HepG2 (cell line): ENCODE measurements around the gene BLOC1S4. TPM values are rescaled to one million over a fixed set of nuclear protein-coding genes. Genes with fewer than 3 reads are reported as not detected.

Experiments
- ATF7-NPFF ChIP-seq: sonication (generic); formaldehyde crosslinking; IDR thresholded peaks from 2 replicates; pipeline ENCODE4 v1.8.1; 2023; ENCODE audit warnings: mild to moderate bottlenecking, low read depth, missing genetic modification reagents, moderate library complexity
- CEBPG ChIP-seq: IDR thresholded peaks from 2 replicates; pipeline ENCODE4 v1.6.1; 2016
- FOXK1 ChIP-seq: sonication (generic); formaldehyde crosslinking; IDR thresholded peaks from 2 replicates; pipeline ENCODE4 v1.4.0; 2020; ENCODE audit warnings: low read depth, missing genetic modification reagents, borderline replicate concordance
- HDAC1 ChIP-seq: sonication (generic); formaldehyde crosslinking; IDR thresholded peaks from 2 replicates; pipeline ENCODE4 v1.5.1; 2020; ENCODE audit warnings: mild to moderate bottlenecking, missing genetic modification reagents
- MATR3 ChIP-seq: sonication (generic); formaldehyde crosslinking; IDR thresholded peaks from 2 replicates; pipeline ENCODE4 v1.4.0; 2020; ENCODE audit warnings: missing genetic modification reagents
- MED8 ChIP-seq: sonication (generic); formaldehyde crosslinking; IDR thresholded peaks from 2 replicates; pipeline ENCODE4 v1.8.1; 2023; ENCODE audit warnings: mild to moderate bottlenecking, missing genetic modification reagents; ENCODE audit not compliant: insufficient replicate concordance
- NFE2 ChIP-seq: sonication (generic); formaldehyde crosslinking; IDR thresholded peaks from 2 replicates; pipeline ENCODE4 v1.4.0; 2020; ENCODE audit warnings: missing genetic modification reagents
- RFX3 ChIP-seq: IDR thresholded peaks from 2 replicates; pipeline ENCODE4 v1.6.1; 2016; ENCODE audit warnings: missing biosample characterization, missing genetic modification reagents
- ZFP82 ChIP-seq: sonication (generic); formaldehyde crosslinking; IDR thresholded peaks from 2 replicates; pipeline ENCODE4 v1.5.1; 2020; ENCODE audit warnings: mild to moderate bottlenecking, missing genetic modification reagents, borderline replicate concordance
- polyA plus RNA-seq, 8 experiments: library from polyadenylated mRNA; depleted of rRNA in 3 of 8; stranded (reverse) in 7 of 8; unstranded in 1 of 8; fragments of >200 nt; fragmentation: Illumina TruSeq in 4 of 8; extraction: Trizol in 4 of 8; gene quantifications; 2 replicates each; pipeline versions ENCODE4 v1.2.1 to v1.2.3, GENCODE V29; 2011 to 2016; ENCODE audit warnings: low read depth in 4 of 8, missing spikeins in 1 of 8, mixed read lengths in 1 of 8; ENCODE audit not compliant: insufficient read depth in 1 of 8
- total RNA-seq, 5 experiments: library from RNA; depleted of rRNA; stranded (reverse); fragments of >200 nt; fragmentation: Illumina TruSeq; extraction: Trizol; gene quantifications; 2 replicates each; pipeline ENCODE4 v1.2.3, GENCODE V29; 2016; ENCODE audit warnings: low read depth in 1 of 5
- TF ChIP-seq, protein P1 (sequence below): IDR thresholded peaks from 2 replicates; pipeline ENCODE4 v1.6.1; 2012; ENCODE audit warnings: low read length, improper control_type of control experiment
- TF ChIP-seq, protein P2 (sequence below): IDR thresholded peaks from 2 replicates; pipeline ENCODE4 v1.6.1; 2016; ENCODE audit warnings: low read depth
- TF ChIP-seq, protein P3 (sequence below): sonication (generic); formaldehyde crosslinking; IDR thresholded peaks from 2 replicates; pipeline ENCODE4 v1.5.0; 2020; ENCODE audit warnings: mild to moderate bottlenecking, missing genetic modification reagents, borderline replicate concordance
- TF ChIP-seq, protein P4 (sequence below): conservative IDR thresholded peaks from 2 replicates; pipeline ENCODE4 v1.6.1; 2018; ENCODE audit warnings: missing genetic modification reagents

BLOC1S4 gene
- total and polyA plus RNA-seq, 2 of the 13 experiments (the other 11 are each of a cell fraction or from before 2014, with no cell fraction given): 15.5 to 20.9 TPM

DNA sequence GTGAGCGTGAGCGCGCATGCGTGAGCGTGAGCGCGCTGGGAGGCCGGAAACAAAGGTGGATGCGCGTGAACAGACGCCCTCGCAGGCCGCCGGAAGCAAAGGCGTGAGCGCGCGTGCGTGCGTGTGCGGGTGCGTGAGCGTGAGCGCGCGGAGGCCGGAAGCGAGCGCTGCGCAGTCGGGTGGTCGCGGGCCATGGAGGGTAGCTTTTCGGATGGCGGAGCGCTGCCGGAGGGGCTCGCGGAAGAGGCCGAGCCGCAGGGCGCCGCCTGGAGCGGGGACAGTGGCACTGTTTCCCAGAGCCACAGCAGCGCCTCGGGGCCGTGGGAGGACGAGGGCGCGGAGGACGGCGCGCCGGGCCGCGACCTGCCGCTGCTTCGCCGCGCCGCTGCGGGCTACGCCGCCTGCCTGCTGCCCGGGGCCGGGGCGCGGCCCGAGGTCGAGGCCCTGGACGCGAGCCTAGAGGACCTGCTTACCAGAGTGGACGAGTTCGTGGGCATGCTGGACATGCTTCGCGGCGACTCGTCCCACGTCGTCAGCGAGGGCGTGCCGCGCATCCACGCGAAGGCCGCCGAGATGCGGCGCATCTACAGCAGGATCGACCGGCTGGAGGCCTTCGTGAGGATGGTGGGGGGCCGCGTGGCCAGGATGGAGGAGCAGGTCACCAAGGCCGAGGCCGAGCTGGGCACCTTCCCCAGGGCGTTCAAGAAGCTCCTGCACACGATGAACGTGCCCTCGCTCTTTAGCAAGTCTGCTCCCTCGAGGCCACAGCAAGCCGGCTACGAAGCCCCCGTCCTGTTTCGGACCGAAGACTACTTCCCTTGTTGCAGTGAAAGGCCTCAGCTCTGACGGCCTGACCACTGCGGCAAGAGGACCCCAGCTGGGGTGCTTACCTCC is at the start of gene BLOC1S4 (continued):
- TF ChIP-seq, protein P1, sequence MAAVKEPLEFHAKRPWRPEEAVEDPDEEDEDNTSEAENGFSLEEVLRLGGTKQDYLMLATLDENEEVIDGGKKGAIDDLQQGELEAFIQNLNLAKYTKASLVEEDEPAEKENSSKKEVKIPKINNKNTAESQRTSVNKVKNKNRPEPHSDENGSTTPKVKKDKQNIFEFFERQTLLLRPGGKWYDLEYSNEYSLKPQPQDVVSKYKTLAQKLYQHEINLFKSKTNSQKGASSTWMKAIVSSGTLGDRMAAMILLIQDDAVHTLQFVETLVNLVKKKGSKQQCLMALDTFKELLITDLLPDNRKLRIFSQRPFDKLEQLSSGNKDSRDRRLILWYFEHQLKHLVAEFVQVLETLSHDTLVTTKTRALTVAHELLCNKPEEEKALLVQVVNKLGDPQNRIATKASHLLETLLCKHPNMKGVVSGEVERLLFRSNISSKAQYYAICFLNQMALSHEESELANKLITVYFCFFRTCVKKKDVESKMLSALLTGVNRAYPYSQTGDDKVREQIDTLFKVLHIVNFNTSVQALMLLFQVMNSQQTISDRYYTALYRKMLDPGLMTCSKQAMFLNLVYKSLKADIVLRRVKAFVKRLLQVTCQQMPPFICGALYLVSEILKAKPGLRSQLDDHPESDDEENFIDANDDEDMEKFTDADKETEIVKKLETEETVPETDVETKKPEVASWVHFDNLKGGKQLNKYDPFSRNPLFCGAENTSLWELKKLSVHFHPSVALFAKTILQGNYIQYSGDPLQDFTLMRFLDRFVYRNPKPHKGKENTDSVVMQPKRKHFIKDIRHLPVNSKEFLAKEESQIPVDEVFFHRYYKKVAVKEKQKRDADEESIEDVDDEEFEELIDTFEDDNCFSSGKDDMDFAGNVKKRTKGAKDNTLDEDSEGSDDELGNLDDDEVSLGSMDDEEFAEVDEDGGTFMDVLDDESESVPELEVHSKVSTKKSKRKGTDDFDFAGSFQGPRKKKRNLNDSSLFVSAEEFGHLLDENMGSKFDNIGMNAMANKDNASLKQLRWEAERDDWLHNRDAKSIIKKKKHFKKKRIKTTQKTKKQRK: no peak
- no peak for TF ChIP-seq MED8 (CRISPR knock-in tag)
- no peak for TF ChIP-seq NFE2 (CRISPR knock-in tag)
- TF ChIP-seq ATF7-NPFF: peak; percentile 68; the same call in 1 of the 2 replicates
- TF ChIP-seq ZFP82 (CRISPR knock-in tag): peak; percentile 90; the same call in 1 of the 2 replicates
- TF ChIP-seq HDAC1 (CRISPR knock-in tag): peak; percentile 91
- TF ChIP-seq, protein P2, sequence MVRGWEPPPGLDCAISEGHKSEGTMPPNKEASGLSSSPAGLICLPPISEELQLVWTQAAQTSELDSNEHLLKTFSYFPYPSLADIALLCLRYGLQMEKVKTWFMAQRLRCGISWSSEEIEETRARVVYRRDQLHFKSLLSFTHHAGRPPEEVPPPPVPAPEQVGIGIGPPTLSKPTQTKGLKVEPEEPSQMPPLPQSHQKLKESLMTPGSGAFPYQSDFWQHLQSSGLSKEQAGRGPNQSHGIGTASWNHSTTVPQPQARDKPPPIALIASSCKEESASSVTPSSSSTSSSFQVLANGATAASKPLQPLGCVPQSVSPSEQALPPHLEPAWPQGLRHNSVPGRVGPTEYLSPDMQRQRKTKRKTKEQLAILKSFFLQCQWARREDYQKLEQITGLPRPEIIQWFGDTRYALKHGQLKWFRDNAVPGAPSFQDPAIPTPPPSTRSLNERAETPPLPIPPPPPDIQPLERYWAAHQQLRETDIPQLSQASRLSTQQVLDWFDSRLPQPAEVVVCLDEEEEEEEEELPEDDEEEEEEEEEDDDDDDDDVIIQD (CRISPR knock-in tag): no peak
- TF ChIP-seq, protein P3, sequence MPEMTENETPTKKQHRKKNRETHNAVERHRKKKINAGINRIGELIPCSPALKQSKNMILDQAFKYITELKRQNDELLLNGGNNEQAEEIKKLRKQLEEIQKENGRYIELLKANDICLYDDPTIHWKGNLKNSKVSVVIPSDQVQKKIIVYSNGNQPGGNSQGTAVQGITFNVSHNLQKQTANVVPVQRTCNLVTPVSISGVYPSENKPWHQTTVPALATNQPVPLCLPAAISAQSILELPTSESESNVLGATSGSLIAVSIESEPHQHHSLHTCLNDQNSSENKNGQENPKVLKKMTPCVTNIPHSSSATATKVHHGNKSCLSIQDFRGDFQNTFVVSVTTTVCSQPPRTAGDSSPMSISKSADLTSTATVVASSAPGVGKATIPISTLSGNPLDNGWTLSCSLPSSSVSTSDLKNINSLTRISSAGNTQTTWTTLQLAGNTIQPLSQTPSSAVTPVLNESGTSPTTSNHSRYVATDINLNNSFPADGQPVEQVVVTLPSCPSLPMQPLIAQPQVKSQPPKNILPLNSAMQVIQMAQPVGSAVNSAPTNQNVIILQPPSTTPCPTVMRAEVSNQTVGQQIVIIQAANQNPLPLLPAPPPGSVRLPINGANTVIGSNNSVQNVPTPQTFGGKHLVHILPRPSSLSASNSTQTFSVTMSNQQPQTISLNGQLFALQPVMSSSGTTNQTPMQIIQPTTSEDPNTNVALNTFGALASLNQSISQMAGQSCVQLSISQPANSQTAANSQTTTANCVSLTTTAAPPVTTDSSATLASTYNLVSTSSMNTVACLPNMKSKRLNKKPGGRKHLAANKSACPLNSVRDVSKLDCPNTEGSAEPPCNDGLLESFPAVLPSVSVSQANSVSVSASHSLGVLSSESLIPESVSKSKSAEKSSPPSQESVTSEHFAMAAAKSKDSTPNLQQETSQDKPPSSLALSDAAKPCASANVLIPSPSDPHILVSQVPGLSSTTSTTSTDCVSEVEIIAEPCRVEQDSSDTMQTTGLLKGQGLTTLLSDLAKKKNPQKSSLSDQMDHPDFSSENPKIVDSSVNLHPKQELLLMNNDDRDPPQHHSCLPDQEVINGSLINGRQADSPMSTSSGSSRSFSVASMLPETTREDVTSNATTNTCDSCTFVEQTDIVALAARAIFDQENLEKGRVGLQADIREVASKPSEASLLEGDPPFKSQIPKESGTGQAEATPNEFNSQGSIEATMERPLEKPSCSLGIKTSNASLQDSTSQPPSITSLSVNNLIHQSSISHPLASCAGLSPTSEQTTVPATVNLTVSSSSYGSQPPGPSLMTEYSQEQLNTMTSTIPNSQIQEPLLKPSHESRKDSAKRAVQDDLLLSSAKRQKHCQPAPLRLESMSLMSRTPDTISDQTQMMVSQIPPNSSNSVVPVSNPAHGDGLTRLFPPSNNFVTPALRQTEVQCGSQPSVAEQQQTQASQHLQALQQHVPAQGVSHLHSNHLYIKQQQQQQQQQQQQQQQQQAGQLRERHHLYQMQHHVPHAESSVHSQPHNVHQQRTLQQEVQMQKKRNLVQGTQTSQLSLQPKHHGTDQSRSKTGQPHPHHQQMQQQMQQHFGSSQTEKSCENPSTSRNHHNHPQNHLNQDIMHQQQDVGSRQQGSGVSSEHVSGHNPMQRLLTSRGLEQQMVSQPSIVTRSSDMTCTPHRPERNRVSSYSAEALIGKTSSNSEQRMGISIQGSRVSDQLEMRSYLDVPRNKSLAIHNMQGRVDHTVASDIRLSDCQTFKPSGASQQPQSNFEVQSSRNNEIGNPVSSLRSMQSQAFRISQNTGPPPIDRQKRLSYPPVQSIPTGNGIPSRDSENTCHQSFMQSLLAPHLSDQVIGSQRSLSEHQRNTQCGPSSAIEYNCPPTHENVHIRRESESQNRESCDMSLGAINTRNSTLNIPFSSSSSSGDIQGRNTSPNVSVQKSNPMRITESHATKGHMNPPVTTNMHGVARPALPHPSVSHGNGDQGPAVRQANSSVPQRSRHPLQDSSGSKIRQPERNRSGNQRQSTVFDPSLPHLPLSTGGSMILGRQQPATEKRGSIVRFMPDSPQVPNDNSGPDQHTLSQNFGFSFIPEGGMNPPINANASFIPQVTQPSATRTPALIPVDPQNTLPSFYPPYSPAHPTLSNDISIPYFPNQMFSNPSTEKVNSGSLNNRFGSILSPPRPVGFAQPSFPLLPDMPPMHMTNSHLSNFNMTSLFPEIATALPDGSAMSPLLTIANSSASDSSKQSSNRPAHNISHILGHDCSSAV (CRISPR knock-in tag): no peak
- TF ChIP-seq RFX3 (CRISPR knock-in tag): no peak
- TF ChIP-seq FOXK1 (CRISPR knock-in tag): peak; percentile 70; the same call in 1 of the 2 replicates
- TF ChIP-seq MATR3 (CRISPR knock-in tag): no peak
- TF ChIP-seq, protein P4, sequence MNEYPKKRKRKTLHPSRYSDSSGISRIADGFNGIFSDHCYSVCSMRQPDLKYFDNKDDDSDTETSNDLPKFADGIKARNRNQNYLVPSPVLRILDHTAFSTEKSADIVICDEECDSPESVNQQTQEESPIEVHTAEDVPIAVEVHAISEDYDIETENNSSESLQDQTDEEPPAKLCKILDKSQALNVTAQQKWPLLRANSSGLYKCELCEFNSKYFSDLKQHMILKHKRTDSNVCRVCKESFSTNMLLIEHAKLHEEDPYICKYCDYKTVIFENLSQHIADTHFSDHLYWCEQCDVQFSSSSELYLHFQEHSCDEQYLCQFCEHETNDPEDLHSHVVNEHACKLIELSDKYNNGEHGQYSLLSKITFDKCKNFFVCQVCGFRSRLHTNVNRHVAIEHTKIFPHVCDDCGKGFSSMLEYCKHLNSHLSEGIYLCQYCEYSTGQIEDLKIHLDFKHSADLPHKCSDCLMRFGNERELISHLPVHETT: peak; percentile 56; the same call in 1 of the 2 replicates
- peak; percentile 11; the same call in 1 of the 2 replicates for TF ChIP-seq CEBPG (CRISPR knock-in tag)
